ENCODE data around the gene HACD3.

The HACD3 gene

GRCh38 chr15:65521350-65521749 is 8.9 kb upstream of the HACD3 start:
- DNase-seq, result no peak
- Histone ChIP-seq H2AFZ (ENCODE audit: low read length) (no peak overlapping the region), H4K20me1 (ENCODE audit: insufficient read depth, low read length) (no peaks in the 10 kb centered on the region), H3K27me3 (replicated peaks; ENCODE audit: insufficient read depth, low read length) (no peaks in the 10 kb centered on the region), H3K27ac (ENCODE audit: low read length) (no peak overlapping the region), H3K9me3 (replicated peaks; ENCODE audit: insufficient read depth, low read length) (no peaks in the 10 kb centered on the region), H3K36me3 (replicated peaks; ENCODE audit: insufficient read depth, low read length) (no peaks in the 10 kb centered on the region), H3K4me2 (ENCODE audit: low read depth, low read length) (no peak overlapping the region), H3F3A (ENCODE audit: insufficient read depth, low read length) (peaks cover 9% of the 10 kb centered on the region; the same call in 1 of the 2 replicates), H3K4me1 (ENCODE audit: low read length) (peaks cover 4% of the 10 kb centered on the region; the same call in 1 of the 2 replicates), H3K9ac (ENCODE audit: low read length) (no peak overlapping the region), H3K79me2 (ENCODE audit: low read length) (peaks cover 11% of the 10 kb centered on the region), H3K4me3 (ENCODE audit: low read length) (no peak overlapping the region), H3K9me2 (replicated peaks; ENCODE audit: insufficient read depth, low read length) (no peaks in the 10 kb centered on the region)
- TF ChIP-seq CTCF (IDR thresholded peaks at IDR 0.05; ENCODE audit: low read length), result no peak
- no peak for TF ChIP-seq EZH2phosphoT487 (IDR thresholded peaks at IDR 0.05; ENCODE audit: low read length)
- TF ChIP-seq EZH2 (optimal IDR thresholded peaks at IDR 0.05; ENCODE audit: low read depth, low read length), result no peak

GRCh38 chr15:65524226-65524625 is 6.0 kb upstream of the HACD3 start:
- H3K9me3 ChIP-seq (replicated peaks; ENCODE audit: insufficient read depth, low read length), result no peaks in the 10 kb centered on the region
- H4K20me1 ChIP-seq (ENCODE audit: insufficient read depth, low read length), result no peaks in the 10 kb centered on the region
- no peak overlapping the region for H2AFZ ChIP-seq (ENCODE audit: low read length)
- H3K4me1 ChIP-seq (ENCODE audit: low read length), result no peaks in the 10 kb centered on the region
- no peaks in the 10 kb centered on the region for H3K27me3 ChIP-seq (replicated peaks; ENCODE audit: insufficient read depth, low read length)
- DNase-seq, result no peak
- H3K9ac ChIP-seq (ENCODE audit: low read length), result no peak overlapping the region
- no peak overlapping the region for H3K27ac ChIP-seq (ENCODE audit: low read length)
- H3K36me3 ChIP-seq (replicated peaks; ENCODE audit: insufficient read depth, low read length), result no peaks in the 10 kb centered on the region
- H3K4me3 ChIP-seq (ENCODE audit: low read length), result no peak overlapping the region
- TF ChIP-seq CTCF (IDR thresholded peaks at IDR 0.05; ENCODE audit: low read length), result no peak
- no peak for TF ChIP-seq EZH2phosphoT487 (IDR thresholded peaks at IDR 0.05; ENCODE audit: low read length)
- TF ChIP-seq EZH2 (optimal IDR thresholded peaks at IDR 0.05; ENCODE audit: low read depth, low read length), result no peak
- no peaks in the 10 kb centered on the region for H3K79me2 ChIP-seq (ENCODE audit: low read length)
- no peaks in the 10 kb centered on the region for H3F3A ChIP-seq (ENCODE audit: insufficient read depth, low read length)
- H3K9me2 ChIP-seq (replicated peaks; ENCODE audit: insufficient read depth, low read length), result no peaks in the 10 kb centered on the region
- H3K4me2 ChIP-seq (ENCODE audit: low read depth, low read length), result no peak overlapping the region

- Histone ChIP-seq H3K27me3 (replicated peaks; ENCODE audit: insufficient read depth, low read length) (no peaks in the 10 kb centered on the region), H3K4me3 (ENCODE audit: low read length) (no peak overlapping the region), H3K4me2 (ENCODE audit: low read depth, low read length) (no peak overlapping the region), H3K9me2 (replicated peaks; ENCODE audit: insufficient read depth, low read length) (no peaks in the 10 kb centered on the region), H3K4me1 (ENCODE audit: low read length) (no peaks in the 10 kb centered on the region), H4K20me1 (ENCODE audit: insufficient read depth, low read length) (no peaks in the 10 kb centered on the region), H3K9me3 (replicated peaks; ENCODE audit: insufficient read depth, low read length) (no peaks in the 10 kb centered on the region), H3K27ac (ENCODE audit: low read length) (no peak overlapping the region), H3K9ac (ENCODE audit: low read length) (no peak overlapping the region), H3K36me3 (replicated peaks; ENCODE audit: insufficient read depth, low read length) (no peaks in the 10 kb centered on the region), H3K79me2 (ENCODE audit: low read length) (peaks cover 2% of the 10 kb centered on the region), H3F3A (ENCODE audit: insufficient read depth, low read length) (no peaks in the 10 kb centered on the region; the same call in 1 of the 2 replicates), H2AFZ (ENCODE audit: low read length) (no peak overlapping the region)
- DNase-seq, result no peak
- no peak for TF ChIP-seq CTCF (IDR thresholded peaks at IDR 0.05; ENCODE audit: low read length)
- TF ChIP-seq EZH2 (optimal IDR thresholded peaks at IDR 0.05; ENCODE audit: low read depth, low read length), result no peak
- no peak for TF ChIP-seq EZH2phosphoT487 (IDR thresholded peaks at IDR 0.05; ENCODE audit: low read length)
Measured at GRCh38 chr15:65525622-65526021, 4.6 kb upstream of the HACD3 start.
